ENCODE results near the gene ARPP19. TPM values are rescaled to one million over a fixed set of nuclear protein-coding genes. Genes with fewer than 3 reads are reported as not detected.

ARPP19 gene
- total and polyA plus RNA-seq, 12 donors = 19.1 to 184 (median 138) TPM

DNA sequence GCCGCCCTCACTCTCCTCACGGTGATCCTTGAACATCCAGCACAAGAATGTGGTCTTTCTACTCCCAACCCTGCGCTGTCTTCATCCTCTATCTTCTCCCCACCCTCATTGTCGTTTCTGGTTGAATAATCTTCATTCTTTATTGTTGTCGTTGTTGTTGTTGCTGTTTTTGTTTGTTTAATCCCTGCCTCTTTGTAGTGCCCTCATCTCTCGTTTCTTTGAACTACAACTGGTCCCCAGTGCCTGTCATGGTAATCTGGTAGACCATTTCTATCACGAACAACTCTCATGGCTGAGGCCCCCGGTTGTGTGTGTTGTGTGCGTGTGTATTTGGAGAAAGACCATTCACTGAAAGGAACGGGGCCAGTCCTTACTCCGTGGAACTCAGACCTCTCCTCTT, 38.9 kb downstream of the ARPP19 start:
- intact Hi-C loops (cut with DNase I) = no loop called here
- Histone ChIP-seq H3K27ac (peak overlapping the region in 1 of 5 donors; percentile 89), H3K9me3 (replicated peaks in 1 of 3) (no peaks in the 10 kb centered on the region), H3K4me3 (peak overlapping the region in 1 of 4 donors; percentile 91), H3K27me3 (no peaks in the 10 kb centered on the region), H3K4me1 (replicated peaks in 1 of 2) (peaks cover 7 to 21% of the 10 kb centered on the region in 2 donors), H3K36me3 (replicated peaks in 1 of 2) (no peaks in the 10 kb centered on the region)
- TF ChIP-seq CTCF (IDR thresholded peaks at IDR 0.05) (no peak), POLR2A (IDR thresholded peaks at IDR 0.05) (no peak)
- WGBS, 4 donors = 43 to 48% (median 46%) methylated on average over 11 of the region's 11 CpGs
- DNase-seq = no peak

DNA sequence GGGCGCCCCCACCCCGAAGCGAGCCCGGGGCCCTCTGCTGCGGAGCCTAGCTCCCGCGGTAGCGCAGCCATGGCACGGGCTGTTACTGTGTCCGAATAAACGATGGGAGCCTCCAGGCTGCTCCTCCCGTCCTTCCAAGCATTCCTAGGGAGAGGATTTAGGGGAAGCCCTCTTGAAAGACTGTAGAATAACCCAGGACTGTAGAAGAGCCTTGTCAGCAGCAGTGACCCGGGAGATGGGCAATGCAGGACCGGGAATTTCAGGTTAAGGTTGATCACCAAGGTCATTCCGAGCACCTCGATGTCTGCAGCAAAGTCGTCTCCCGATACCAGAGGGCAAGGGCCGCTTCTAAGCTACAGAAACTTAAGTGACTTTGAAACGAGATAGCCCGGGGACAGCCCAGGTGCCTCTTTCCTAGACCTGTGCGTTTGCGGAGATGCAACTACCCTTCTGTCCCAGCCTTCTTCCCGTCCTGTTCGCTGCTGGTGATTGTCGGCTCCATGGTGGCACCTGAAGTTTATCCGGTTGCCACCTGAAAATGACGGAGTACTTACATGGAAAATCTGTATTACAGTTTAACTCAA, 39.4 kb downstream of the ARPP19 start:
- WGBS, 4 donors = 2 to 14% (median 8%) methylated on average over 13 to 28 of the region's 28 CpGs
- Histone ChIP-seq H3K4me3 (peak overlapping the region; percentile 3 to 91 (median 46)), H3K36me3 (replicated peaks in 1 of 2) (no peaks in the 10 kb centered on the region), H3K27ac (peak overlapping the region in 4 of 5 donors; percentile 42 to 89 (median 66)), H3K4me1 (replicated peaks in 1 of 2) (peaks cover 7 to 21% of the 10 kb centered on the region in 2 donors), H3K9me3 (replicated peaks in 1 of 3) (no peaks in the 10 kb centered on the region), H3K27me3 (no peaks in the 10 kb centered on the region)
- TF ChIP-seq POLR2A (IDR thresholded peaks at IDR 0.05) = no peak
- intact Hi-C loops (cut with DNase I) = no loop called here
- DNase-seq = peak in 3 of 7 donors; percentile 20 to 55 (median 36)

DNA sequence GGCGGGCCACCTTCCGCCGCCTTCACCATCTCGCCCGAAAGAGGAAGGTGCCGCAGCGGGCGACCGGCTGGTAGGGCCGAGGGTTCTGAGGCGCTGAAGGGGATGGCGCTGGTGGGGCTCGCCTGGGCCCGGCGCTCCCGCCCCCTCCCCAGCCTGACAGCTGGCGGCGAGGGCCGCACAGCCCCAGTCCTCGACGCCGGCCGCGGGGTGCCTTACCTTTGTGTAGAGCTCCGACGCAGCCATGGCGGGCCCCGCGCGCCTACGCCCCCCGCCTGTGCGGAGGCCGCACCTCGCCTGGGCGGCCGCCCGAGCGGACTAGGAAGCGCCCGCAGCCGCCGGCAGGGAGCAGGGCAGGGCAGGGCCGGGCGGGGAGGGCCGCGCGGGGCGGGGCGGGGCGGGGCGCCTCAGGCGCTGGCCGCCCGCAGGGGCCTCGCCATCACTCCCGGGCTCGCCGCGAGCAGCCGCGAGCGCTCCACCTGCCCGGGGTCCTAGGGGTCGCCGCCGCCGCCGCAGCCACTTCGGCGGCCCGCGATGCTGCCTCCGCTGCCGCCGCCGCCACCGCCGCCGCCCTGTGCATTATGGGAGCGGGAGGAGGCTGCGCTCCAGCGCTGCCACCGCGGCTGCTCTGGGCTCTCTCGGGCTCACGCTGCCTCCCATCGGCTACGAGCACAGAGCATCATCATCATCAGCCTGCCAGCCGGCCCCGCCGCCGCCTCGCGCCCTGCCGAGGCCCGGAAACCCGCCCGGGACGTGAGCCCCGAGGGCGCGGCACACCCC, 40.1 kb downstream of the ARPP19 start, which contains the start of gene MYO5A:
Gene MYO5A (minus strand): TSS at position 317 of the 777 bp plus-strand sequence. CDS start 74 bp downstream, at position 243.
- peak within 1 kb of the TSS; percentile 31 to 91 (median 74) for H3K4me3 ChIP-seq
- peak within 1 kb of the TSS in 4 of 5 donors; percentile 42 to 89 (median 66) for H3K27ac ChIP-seq
- H3K4me1 ChIP-seq (replicated peaks in 1 of 2) = peaks cover 7 to 21% of the 10 kb centered on the region in 2 donors
- no peaks in the 10 kb centered on the region for H3K27me3 ChIP-seq
- peak; percentile 12 to 55 for TF ChIP-seq POLR2A (IDR thresholded peaks at IDR 0.05)
- peak in 2 of 6 experiments; percentile 4 to 34 for TF ChIP-seq CTCF (IDR thresholded peaks at IDR 0.05)
- 0% methylated on average over 11 to 103 of the region's 103 CpGs; no CpG with 5 or more reads in 1 of the 4 donors for WGBS, 4 donors
- intact Hi-C loops (cut with DNase I) = no loop called here
- peak; percentile 72 to 85 (median 78) for DNase-seq
- no peaks in the 10 kb centered on the region for H3K36me3 ChIP-seq (replicated peaks in 1 of 2)
- no peaks in the 10 kb centered on the region for H3K9me3 ChIP-seq (replicated peaks in 1 of 3)

DNA sequence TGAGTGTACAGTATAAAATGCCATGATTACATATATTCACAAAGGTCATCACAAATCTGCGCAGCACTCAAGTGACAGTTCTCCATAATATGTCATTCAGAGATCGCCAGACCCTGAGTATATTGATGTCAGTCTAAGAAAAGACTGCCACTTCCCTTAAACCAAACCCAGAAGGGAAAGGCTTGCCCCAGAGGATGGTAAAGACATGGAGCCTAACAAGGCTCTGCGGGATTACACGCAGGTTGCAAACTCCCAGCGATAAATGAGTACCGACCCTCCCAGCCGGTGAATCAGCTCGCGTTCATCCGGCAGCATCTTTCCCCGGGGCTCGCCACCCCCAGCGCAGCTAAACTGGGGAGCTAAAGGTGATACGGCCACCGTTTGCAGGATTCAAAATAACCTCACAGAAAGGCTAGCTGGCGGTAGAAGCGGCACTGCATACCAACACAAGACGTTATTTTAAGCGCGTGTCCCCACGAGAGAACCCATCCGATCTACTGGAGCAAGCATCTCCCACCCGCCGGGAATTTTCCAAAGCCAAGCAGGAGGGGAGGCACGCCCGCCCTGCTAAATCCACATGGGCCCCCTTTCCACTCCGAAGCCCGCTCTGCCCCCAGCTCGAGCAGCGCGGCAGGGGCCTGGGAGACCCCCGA, 40.8 kb downstream of the ARPP19 start:
- Histone ChIP-seq H3K27ac (peak overlapping the region in 4 of 5 donors; percentile 1 to 89 (median 62)), H3K36me3 (replicated peaks in 1 of 2) (no peaks in the 10 kb centered on the region), H3K9me3 (replicated peaks in 1 of 3) (no peaks in the 10 kb centered on the region), H3K27me3 (no peaks in the 10 kb centered on the region), H3K4me3 (peak overlapping the region; percentile 31 to 91 (median 74)), H3K4me1 (replicated peaks in 1 of 2) (peaks cover 7 to 21% of the 10 kb centered on the region in 2 donors)
- WGBS, 4 donors = 5 to 9% (median 6%) methylated on average over 25 to 32 of the region's 32 CpGs
- peak in 6 of 7 donors; percentile 22 to 58 (median 34) for DNase-seq
- intact Hi-C loops (cut with DNase I) = no loop called here
- TF ChIP-seq POLR2A (IDR thresholded peaks at IDR 0.05) (no peak), CTCF (IDR thresholded peaks at IDR 0.05) (no peak)

Measured in adrenal gland (tissue), 12 donors.